Ureter (tissue), 1 donor: ENCODE data around the gene CNTNAP4. TPM values are rescaled to one million over a fixed set of nuclear protein-coding genes. Genes with fewer than 3 reads are reported as not detected.

Source experiments
- DNase-seq: peaks from one replicate; pipeline ENCODE4 v3.0.0-alpha.2; 2020; ENCODE audit warnings: low spot score
- total RNA-seq: library from RNA; stranded (reverse); gene quantifications from one replicate; pipeline ENCODE4 v1.2.4, GENCODE V29; 2023
- donor health status: DM: yes; HTN: yes; CAD: no.

CNTNAP4 gene
- total RNA-seq, 1 donor from 2014 or later: not detected

DNA sequence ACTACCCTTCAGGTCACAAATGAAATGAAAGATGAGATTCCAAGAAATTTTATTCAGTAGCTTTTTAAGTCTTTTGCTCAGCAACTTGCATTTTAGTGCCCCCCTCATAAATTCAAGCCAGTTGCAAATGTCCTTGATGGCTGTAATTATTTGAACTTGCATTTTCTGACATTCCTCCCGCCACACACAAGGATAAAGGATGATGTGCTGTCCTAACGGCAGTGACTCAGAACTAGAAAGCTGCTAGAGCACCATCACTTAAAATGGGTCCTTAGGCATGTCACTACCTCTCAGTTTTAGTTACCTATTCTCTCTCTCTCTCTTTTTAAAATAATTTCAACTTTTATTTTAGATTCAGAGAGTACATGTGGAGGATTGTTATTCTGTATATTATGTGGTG is 306.7 kb downstream of the CNTNAP4 start:
- no peak for DNase-seq

DNA sequence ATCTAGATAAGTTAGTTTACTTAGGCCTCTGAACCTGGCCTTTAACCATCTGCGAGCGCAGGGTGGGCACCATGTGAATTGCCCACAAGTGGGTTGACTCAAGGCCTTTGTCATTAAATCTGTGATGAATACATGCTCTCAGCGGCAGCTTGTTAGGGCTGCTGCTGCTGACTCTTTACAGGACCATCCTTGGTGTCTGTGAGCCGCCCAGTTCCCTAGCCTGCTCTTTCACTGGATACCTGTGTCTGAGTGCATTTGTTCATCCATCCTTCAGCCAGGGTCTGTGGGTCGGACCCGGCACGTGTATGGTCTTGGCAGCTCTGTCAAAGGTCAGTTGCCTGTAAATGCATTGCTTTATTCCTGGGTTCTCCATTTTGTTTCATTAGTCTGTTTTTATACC is 321.3 kb downstream of the CNTNAP4 start:
- no peak for DNase-seq

DNA sequence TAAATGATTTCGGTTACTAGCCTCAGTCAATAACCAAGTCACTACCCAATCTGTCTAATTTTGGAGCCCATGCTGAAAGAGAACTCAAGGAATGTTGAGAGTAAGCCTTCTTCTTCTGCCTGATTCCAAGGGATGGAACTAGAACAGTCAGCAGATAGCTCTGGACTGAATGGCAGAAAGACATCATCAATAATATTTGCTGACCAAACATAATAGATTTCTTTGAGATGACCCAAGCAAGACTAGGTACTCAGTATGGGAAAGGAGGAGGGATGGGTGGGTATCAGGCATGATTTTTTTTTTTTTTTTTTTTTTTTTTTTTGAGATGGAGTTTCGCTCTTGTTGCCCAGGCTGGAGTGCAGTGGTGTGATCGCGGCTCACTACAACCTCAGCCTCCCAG is 330.1 kb downstream of the CNTNAP4 start:
- no peak for DNase-seq
